Fibroblast of skin of left biceps (primary cell): ENCODE measurements around the gene GBP7.

ENCODE experiments used
- DNase-seq, 2 experiments: peaks; one replicate each; pipeline ENCODE4 v3.0.0-alpha.2; 2013; ENCODE audit warnings: low read depth in 2 of 2

GBP7 gene

GRCh38 chr1:89114662-89115061, 61.1 kb downstream of the GBP7 start:
- DNase-seq = no peak

DNA sequence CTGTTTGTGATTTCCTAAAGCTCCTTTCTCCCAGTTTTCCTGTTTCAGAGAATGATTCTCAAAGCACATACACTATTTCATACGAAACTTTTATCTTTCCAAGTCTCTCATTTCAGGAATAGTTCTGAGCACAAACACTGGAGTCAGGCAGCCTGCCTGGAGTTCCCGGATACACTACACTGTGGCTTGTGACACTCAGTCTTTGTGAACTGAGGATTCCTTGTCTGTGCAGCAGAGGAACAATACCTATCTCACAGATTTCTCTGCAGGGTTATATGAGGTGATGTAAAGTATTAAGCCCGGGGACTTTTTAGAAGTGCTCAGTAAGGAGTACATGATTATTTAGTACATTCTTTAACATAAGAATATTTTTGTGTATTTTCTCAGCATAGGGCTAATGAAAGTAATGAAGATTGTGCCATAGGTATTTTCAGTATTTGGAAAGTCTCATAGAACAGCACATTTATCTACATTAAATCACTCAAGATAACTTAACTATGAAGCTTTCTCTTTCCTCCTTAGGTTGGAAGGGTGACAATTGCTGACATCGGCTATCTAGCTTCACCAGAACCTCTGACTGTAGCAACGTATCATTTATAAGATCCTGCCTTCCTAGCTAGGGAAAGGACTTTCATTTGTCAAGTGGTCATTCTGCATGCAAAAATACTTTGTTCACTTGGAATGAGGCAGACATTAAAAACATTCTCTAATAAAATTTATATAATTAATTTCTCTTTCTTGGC, 62.8 kb downstream of the GBP7 start:
- DNase-seq = no peak

DNA sequence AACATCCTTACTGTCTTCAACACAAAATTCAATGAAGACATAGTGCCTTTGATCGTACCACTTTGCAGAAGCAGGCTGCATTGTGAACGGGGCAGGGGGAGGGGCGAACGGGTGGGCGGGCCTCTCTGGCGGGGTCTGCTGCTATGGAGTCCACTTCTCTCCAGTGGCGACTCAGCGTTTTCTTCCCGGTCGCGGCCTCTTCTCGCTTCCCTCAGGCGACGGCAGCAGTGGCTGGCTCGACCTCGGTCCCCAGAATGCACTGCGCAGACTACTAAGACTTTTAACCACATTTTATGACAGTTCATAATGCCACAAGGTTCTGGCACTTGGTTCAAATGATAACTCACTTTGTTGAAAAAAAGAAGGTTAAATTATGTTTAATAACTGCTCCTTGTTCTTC, 71.1 kb downstream of the GBP7 start:
- DNase-seq = no peak

DNA sequence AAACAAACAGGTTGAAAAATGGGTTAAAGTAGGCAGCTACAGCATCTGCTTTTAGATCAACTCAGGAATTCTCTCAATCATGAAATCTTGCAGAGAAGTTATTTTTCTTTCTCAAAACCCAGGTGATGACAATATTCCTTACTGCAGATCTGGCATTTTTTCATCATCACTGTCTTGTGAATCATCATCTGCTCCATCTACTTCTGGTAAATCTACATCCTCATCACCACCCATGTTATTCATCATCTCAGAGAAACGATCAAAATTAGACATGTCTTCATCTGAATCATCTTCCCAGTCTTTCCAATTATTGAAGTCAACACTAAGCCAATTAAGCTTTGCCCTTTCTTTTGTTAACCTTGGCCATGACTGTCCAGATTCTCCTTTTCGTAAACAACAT, 71.7 kb downstream of the GBP7 start:
- DNase-seq = peak; percentile 24 to 36

GRCh38 chr1:89102021-89102420, 73.8 kb downstream of the GBP7 start:
- no peak for DNase-seq

DNA sequence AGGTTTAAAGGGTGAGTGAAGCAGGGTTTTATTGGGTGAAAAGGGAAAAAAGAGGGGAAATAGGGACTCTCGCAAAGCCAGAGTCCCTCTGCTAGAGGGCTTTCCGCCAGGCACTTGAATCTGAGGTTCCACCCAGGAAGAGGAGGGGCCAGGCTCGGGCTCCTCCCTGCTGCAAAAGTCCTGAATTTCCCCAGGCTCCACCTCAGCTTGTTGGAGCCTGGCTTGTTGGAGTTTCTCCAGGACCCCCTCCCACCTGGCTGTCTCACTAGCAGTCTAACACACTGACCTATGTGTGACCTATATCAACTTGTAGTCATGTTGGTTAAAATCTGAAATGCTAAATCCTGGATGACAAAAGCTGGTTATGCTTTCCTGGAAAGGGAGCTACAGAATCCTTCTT, 75.4 kb downstream of the GBP7 start:
- no peak for DNase-seq

- DNase-seq = no peak
Observed at GRCh38 chr1:89098857-89099256, 76.9 kb downstream of the GBP7 start.

GRCh38 chr1:89095737-89096136, 80.1 kb downstream of the GBP7 start:
- no peak for DNase-seq

DNA sequence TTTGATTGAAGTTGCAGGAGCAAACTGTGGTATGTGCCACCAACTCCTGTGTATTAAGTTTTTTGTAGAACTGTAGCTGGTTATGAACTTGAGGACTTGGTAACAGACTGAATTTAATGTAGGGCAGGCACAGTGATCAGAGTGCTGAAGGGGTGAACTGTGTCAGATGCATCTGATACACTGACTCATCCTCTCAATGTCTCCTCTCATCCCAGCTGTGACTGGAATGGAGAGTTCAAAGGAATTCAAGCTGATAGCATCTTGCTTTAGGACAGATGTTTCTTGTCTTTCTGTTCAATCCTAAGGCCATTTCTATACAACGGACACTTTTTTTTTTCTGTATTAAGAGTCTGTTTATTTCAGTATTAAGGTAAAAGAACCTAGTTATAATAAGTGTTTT, 85.8 kb downstream of the GBP7 start:
- no peak for DNase-seq

GRCh38 chr1:89088572-89088971, 87.2 kb downstream of the GBP7 start:
- no peak for DNase-seq

DNA sequence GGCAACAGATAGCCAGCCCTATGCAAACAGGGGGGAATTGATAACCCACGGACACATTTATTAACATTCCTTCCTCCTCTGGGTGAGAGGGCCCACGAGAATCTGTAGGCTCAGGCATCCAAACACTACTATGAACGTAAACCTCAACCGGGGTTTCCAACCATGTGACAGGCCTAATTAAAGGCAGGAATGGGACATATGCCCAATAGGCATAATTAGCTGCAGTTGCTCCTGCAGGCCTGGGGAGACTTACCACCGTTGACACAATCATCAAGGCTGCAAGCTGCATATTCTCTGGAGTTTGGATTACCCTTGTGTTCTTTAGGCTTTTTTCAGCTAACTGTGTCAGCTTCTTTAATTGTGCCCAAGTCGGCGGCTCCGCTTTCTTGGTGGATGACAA, 88.6 kb downstream of the GBP7 start:
- peak in 1 of 2 experiments; percentile 13 for DNase-seq

DNA sequence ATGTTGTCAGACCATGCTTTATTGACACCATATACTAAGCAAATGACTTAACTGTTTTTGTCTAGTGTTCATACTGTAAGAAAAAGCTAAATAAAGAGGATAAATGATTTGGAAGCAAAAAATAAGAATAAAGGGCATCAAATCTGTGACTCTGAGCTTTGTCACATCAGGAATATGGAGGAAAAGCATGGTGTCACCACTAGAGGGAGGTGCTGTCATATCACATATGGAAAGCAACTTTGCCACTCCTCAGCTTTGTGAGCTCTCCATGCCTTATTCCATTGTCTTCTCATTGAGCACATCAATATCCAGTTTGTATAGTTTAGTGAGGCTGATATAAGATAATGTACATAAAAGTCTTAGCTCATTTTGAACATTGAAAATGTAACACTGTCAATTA, 90.0 kb downstream of the GBP7 start:
- no peak for DNase-seq
